IPS-18a (cell line): Measurements from ENCODE around the gene MRTFB.
"Not testable (repeated sequence)": the region's sequence is repeated elsewhere in the genome, so short reads cannot be mapped to it uniquely, and the experiment has no call there.

Experiments used
- H3K27ac ChIP-seq: one replicate; pipeline ENCODE4 v1.5.1; 2013; ENCODE audit warnings: low read length
- H3K27me3 ChIP-seq: one replicate; pipeline ENCODE4 v1.6.1; 2013; ENCODE audit warnings: mild to moderate bottlenecking, low read length; ENCODE audit not compliant: control insufficient read depth, insufficient read depth
- H3K36me3 ChIP-seq: one replicate; pipeline ENCODE4 v1.6.1; 2013; ENCODE audit warnings: low read depth, low read length; ENCODE audit not compliant: control insufficient read depth
- H3K4me1 ChIP-seq: one replicate; pipeline ENCODE4 v1.6.1; 2013; ENCODE audit warnings: low read depth, low read length; ENCODE audit not compliant: control insufficient read depth
- H3K4me3 ChIP-seq: one replicate; pipeline ENCODE4 v1.5.1; 2013; ENCODE audit warnings: low read length
- H3K9ac ChIP-seq: one replicate; pipeline ENCODE4 v1.6.1; 2013; ENCODE audit warnings: mild to moderate bottlenecking, low read length, moderate library complexity
- H3K9me3 ChIP-seq: one replicate; pipeline ENCODE4 v1.6.1; 2013; ENCODE audit warnings: low read depth, low read length; ENCODE audit not compliant: control insufficient read depth

MRTFB gene

GRCh38 chr16:14121872-14122271 is 50.8 kb downstream of the MRTFB start:
- H3K36me3 ChIP-seq = no peaks in the 10 kb centered on the region
- no peak overlapping the region for H3K9ac ChIP-seq
- H3K27ac ChIP-seq = no peak overlapping the region
- no peaks in the 10 kb centered on the region for H3K27me3 ChIP-seq
- peaks cover 16% of the 10 kb centered on the region for H3K4me1 ChIP-seq
- H3K9me3 ChIP-seq = no peaks in the 10 kb centered on the region
- no peak overlapping the region for H3K4me3 ChIP-seq

- not testable (repeated sequence) for H3K9ac ChIP-seq, H3K36me3 ChIP-seq, H3K4me3 ChIP-seq, H3K9me3 ChIP-seq, H3K27ac ChIP-seq, H3K27me3 ChIP-seq
- H3K4me1 ChIP-seq = peaks cover 16% of the 10 kb centered on the region
Measured at GRCh38 chr16:14122430-14122829, 51.3 kb downstream of the MRTFB start.

DNA sequence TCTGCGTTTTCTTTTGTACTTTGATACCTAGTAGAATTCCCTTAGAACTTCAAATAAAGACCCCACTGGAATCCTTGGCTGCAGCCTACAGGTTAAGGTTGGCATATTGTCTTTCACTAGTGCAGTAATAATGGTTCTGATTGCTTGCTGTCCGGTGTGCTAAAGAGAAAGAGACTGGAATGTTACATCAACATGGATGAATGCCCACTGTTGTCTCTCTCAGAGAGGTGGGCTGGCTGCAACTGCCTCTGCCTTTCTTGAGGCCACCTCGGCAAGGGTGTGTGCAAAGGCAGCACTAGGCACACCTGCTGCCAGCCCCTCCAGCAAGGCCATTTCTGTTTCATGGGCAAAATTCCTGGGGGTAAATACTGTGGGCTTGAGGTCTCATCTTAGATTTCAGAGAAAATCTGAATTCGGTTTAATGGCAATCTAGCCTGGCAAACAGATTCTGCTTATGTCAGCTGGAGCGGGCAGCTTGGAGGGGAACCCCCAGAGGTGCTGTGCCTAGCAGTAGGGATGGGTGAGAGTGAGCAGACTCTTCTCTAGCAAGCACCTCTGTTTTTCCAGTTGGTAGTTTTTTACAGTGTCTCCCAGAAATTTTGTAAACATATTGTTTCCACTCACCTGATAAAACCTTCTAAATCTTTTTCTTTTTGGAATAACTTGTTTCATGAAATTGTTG is 54.0 kb downstream of the MRTFB start:
- Histone ChIP-seq H3K27me3 (no peaks in the 10 kb centered on the region), H3K4me1 (peaks cover 16% of the 10 kb centered on the region), H3K27ac (no peak overlapping the region), H3K36me3 (no peaks in the 10 kb centered on the region), H3K9me3 (no peaks in the 10 kb centered on the region), H3K9ac (no peak overlapping the region), H3K4me3 (no peak overlapping the region)

GRCh38 chr16:14125708-14126107 is 54.6 kb downstream of the MRTFB start:
- no peaks in the 10 kb centered on the region for H3K9me3 ChIP-seq

GRCh38 chr16:14128097-14128496 is 57.0 kb downstream of the MRTFB start:
- Histone ChIP-seq H3K36me3 (no peaks in the 10 kb centered on the region), H3K4me1 (peaks cover 16% of the 10 kb centered on the region), H3K4me3 (no peak overlapping the region), H3K9me3 (no peaks in the 10 kb centered on the region), H3K27me3 (no peaks in the 10 kb centered on the region), H3K27ac (no peak overlapping the region), H3K9ac (no peak overlapping the region)

More at GRCh38 chr16:14125708-14126107, 54.6 kb downstream of the MRTFB start:
- H3K4me3 ChIP-seq = no peak overlapping the region
- no peak overlapping the region for H3K27ac ChIP-seq
- no peaks in the 10 kb centered on the region for H3K27me3 ChIP-seq
- H3K36me3 ChIP-seq = no peaks in the 10 kb centered on the region
- no peak overlapping the region for H3K9ac ChIP-seq
- peaks cover 16% of the 10 kb centered on the region for H3K4me1 ChIP-seq

- peaks cover 15% of the 10 kb centered on the region for H3K4me1 ChIP-seq
- no peak overlapping the region for H3K9ac ChIP-seq
- no peak overlapping the region for H3K27ac ChIP-seq
- no peaks in the 10 kb centered on the region for H3K9me3 ChIP-seq
- no peak overlapping the region for H3K4me3 ChIP-seq
- no peaks in the 10 kb centered on the region for H3K36me3 ChIP-seq
- no peaks in the 10 kb centered on the region for H3K27me3 ChIP-seq
Measured at GRCh38 chr16:14129502-14129901, 58.4 kb downstream of the MRTFB start.

- no peak overlapping the region for H3K27ac ChIP-seq
Measured at GRCh38 chr16:14131774-14132695, 60.9 kb downstream of the MRTFB start.

GRCh38 chr16:14132696-14133048 is 61.6 kb downstream of the MRTFB start:
- Histone ChIP-seq H3K9me3 (no peaks in the 10 kb centered on the region), H3K36me3 (no peaks in the 10 kb centered on the region), H3K27me3 (no peaks in the 10 kb centered on the region), H3K4me1 (no peaks in the 10 kb centered on the region), H3K27ac (no peak overlapping the region), H3K9ac (no peak overlapping the region), H3K4me3 (no peak overlapping the region)

More at GRCh38 chr16:14131774-14132695, 60.9 kb downstream of the MRTFB start:
- no peaks in the 10 kb centered on the region for H3K27me3 ChIP-seq
- no peak overlapping the region for H3K9ac ChIP-seq
- no peak overlapping the region for H3K4me3 ChIP-seq
- no peaks in the 10 kb centered on the region for H3K9me3 ChIP-seq
- no peaks in the 10 kb centered on the region for H3K4me1 ChIP-seq
- H3K36me3 ChIP-seq = no peaks in the 10 kb centered on the region

DNA sequence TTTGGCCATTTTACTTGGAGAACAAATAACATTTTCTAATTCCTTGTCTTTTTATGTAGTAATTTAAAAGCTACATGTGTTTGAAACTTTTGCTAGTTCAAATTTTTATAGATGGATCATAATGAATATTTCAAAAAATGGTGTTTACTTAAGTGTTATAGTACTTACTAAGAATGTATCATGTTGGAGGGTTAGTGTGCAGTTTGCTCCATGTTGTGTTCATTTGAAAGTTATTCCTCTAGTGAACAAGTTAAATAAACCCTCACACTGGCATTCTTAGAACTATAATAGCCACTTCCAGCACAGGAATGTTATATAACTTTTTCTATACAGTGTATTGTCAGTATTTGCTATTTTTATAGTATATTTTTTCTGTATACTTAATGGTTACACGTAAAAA is 62.8 kb downstream of the MRTFB start:
- Histone ChIP-seq H3K4me3 (no peak overlapping the region), H3K9ac (no peak overlapping the region), H3K36me3 (no peaks in the 10 kb centered on the region), H3K9me3 (peaks cover 3% of the 10 kb centered on the region), H3K27me3 (no peaks in the 10 kb centered on the region), H3K27ac (no peak overlapping the region), H3K4me1 (no peaks in the 10 kb centered on the region)

GRCh38 chr16:14135704-14136103 is 64.6 kb downstream of the MRTFB start:
- Histone ChIP-seq H3K9me3 (peaks cover 6% of the 10 kb centered on the region), H3K4me3 (no peak overlapping the region), H3K27ac (no peak overlapping the region), H3K9ac (no peak overlapping the region), H3K36me3 (peaks cover 5% of the 10 kb centered on the region), H3K27me3 (no peaks in the 10 kb centered on the region), H3K4me1 (no peaks in the 10 kb centered on the region)

DNA sequence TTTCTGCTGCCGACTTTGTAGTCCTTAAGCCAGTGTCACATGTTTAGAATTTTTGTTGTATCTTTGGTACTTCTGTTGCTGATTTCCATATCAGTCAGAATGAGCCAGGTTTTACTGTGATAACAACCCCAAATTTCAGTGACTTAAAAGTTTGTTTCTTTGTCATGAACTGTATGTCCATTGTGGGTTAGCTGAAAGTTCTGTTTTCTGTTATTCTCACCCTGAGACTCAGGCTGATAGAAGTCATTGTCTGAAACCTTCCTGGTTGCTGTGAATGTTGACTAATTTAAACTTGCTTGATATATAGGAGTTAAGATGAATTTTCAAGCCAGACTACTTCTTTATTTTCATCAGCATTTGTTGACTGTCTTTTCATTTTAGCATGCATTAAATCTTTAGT is 68.8 kb downstream of the MRTFB start:
- H3K27ac ChIP-seq = no peak overlapping the region
- H3K36me3 ChIP-seq = peaks cover 10% of the 10 kb centered on the region
- no peaks in the 10 kb centered on the region for H3K27me3 ChIP-seq
- H3K9me3 ChIP-seq = peaks cover 6% of the 10 kb centered on the region
- no peaks in the 10 kb centered on the region for H3K4me1 ChIP-seq
- no peak overlapping the region for H3K9ac ChIP-seq
- H3K4me3 ChIP-seq = no peak overlapping the region
